HG03520 (cell line): ENCODE data around the gene NTN3.
"Not testable (repeated sequence)": the region's sequence is repeated elsewhere in the genome, so short reads cannot be mapped to it uniquely, and the experiment has no call there.

Experiments used
- ATAC-seq: cut with Tn5 transposase; IDR thresholded peaks from one replicate; pipeline ENCODE4 v1.9.1; 2021; ENCODE audit warnings: mild to moderate bottlenecking, moderate library complexity; ENCODE audit not compliant: unreplicated experiment

NTN3 gene

DNA sequence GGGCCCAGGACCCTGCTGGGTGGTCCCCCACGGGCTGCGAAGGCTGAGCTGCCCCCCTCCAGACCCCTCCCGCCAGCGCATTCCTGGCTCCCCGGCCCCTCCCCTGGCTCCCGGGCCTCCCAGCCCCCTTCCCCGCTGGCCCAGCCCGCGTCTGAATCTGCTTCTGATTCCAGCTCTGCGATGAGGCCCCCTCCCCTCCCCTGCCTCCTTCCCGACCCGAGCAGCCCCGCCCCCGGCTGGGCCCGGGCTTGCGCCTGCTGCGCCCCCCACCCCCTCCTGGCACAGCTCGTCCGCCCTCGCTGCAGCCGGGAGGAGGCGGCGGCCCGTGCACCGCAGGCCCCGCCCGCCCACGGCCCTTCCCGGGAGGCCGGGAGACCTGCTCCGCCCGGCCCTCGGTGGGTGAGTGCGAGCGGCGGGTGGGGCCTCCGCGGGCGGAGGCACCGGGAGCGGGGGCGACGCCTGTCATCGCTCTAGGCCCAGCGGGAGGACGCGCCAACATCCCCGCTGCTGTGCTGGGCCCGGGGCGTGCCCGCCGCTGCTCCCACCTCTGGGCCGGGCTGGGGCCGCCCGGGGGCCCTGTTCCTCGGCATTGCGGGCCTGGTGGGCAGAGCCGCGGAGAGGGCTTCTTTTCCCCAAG lies at the start of gene NTN3:
Gene NTN3, plus strand, starts transcription at position 282 of the 637 bp plus-strand sequence. CDS start 405 bp downstream, outside the sequence.
- ATAC-seq, result no peak

DNA sequence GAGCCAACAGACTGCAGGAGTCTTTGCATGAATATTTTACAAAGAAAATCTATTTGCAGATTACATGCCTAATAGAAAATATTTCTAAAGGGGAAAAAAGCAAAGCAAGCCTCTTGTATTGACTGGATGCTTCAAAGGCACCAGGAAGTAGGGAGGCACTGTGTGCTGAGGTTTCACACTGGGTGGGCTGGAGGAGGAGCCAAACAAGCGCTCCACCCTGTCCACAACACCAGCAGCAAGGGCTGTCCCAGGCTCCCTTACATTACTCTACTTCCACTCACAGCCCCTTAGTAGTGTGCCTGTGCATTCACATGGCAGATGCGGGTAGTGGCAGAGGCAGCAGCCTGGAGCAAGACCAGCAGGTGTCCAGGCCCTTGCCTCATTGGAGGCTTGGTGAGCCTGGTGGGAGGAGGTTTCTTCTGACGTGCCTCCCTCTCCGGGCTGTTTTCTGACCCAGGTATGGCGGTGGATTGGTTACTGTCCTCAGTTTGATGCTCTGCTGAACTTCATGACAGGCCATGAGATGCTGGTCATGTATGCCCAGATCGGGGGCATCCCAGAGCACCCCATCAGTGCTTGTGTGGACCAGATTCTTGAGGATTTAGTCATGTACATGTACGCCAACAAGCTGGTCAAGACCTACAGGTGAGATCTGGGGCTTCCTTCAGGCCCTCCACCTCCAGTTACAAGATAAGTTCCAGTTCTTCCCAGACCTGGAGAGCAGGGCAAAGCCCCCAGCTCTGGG lies 48.8 kb upstream of the NTN3 start:
- ATAC-seq, result no peak

DNA sequence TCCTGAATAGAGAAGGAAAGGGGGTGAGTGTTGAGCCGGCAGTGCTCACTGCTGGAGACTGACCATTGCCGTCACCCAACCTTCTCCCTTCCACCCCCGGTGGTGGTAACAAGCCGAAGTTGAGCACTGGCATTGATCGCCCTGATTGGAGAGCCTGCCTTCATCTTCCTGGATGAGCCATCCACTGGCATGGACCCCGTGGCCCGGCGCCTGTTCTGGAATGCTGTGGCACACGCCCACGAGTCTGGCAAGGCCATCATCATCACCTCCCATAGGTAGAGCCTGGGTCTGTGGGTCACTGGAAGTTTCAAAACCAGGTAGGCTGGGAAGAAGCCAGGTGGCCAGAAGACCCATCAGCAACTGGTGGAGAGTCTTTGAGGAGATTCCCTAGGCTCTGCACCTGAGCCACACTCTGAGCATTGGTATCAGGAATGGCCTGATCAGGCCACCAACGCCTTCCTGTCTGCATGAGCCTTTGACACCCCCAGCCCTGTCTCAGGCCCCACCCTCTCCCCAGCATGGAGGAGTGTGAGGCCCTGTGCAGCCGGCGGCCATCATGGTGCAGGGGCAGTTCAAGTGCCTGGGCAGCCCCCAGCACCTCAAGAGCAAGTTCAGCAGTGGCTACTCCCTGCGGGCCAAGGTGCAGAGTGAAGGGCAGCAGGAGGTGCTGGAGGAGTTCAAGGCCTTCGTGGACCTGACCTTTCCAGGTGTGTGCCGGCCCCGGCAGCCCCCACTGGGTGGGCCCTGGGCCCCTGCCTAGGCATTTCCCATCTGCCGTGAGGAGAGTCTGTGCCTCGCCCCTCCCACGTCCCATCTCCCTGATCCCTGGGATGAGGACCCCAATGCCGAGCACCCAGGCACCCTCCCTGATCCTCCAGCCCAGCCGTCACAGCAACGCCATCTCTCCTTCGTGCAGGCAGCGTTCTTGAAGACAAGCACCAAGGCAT lies 46.8 kb upstream of the NTN3 start:
- ATAC-seq, result no peak

DNA sequence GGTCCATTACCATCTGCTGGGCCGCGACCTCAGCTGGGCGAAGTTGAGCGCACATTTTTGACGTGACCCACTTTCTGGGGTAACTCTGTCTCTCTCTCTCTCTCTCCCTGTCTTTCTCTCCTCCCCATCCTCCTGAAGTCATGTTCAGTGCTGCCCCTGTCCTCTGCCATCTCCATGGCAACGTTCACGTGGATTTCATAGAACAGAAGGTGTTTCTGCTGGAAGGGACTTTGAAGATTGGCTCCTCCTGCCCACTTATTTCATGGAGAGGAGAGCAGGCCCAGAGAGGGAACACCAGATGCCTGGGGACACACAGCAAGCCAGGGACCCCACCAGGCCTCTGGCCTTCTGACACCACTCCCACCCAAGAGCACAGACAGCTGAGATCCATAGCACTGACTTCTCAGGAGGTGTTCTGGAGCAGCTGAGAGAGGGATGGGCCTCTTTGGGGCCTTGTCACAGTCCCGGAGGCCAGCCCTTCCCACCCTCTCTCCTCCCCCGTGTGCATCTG lies 46.0 kb upstream of the NTN3 start:
- ATAC-seq, result no peak

DNA sequence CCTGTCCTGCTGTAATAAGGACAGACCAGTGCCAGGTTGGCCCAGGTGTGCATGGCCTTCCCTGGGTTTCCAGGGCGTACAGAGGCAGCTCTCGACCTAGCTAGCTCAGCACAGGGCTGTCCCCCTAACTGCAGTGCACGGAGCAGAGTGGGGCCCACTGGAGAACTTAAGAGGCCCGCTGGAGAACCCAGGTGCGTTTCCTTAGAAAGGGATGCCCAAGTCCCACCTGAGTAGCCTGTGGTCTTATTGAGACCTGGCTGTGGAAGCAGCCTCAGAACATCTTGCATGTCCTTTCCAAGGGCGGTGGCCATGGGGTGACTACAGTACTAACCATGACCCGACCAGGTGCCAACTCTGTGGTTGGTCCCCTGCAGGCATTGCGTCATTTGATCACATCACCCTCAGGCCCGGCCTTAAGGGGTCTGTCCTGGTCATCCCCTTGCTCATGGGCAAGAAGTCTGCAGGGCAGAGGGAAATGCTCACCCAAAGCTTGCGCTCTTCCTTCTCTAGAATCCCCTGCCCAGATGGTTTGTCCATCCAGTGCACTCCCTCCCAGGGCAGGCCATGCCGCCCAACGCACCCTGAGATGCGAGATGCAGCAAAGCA lies 45.2 kb upstream of the NTN3 start:
- ATAC-seq, result no peak

DNA sequence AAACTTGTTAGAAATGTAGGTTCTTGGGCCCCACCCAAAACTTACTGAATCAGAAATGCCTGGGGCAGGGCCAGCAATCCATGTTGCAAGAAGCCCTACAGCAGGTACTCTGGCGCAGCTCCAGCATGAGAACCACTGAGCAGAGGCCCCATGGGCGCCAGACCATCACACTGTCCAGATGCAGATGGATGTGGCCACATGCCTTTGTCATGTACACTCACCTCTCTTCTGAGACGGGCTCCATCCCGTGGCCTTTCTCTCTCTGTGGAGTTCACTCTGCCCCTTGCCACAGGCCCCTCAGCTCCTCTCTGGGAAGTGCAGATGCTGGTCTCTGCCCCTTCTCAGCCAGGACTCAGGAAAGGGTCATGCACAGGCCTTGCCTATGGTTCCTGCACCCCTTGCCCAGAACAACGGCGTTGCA lies 44.1 kb upstream of the NTN3 start:
- no peak for ATAC-seq

DNA sequence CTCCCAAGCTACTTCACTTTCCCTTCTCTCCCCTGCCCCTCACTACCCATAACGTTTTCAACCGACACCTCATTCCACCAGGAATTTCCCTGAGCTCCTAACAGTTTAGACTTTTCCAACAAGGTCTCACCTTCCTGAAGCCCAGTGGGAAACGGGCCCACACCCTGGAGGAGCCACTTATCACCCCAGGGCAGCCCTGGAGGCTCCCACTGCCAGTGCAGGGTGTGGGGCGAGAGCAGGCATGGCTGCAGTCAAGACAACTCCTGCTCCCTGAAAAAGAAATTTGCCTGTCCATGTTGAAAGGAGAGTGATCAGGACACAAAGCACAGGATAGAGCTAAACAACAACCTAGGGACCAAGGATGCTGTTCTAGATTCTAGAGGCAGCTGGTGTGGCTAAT lies 43.6 kb upstream of the NTN3 start:
- no peak for ATAC-seq

DNA sequence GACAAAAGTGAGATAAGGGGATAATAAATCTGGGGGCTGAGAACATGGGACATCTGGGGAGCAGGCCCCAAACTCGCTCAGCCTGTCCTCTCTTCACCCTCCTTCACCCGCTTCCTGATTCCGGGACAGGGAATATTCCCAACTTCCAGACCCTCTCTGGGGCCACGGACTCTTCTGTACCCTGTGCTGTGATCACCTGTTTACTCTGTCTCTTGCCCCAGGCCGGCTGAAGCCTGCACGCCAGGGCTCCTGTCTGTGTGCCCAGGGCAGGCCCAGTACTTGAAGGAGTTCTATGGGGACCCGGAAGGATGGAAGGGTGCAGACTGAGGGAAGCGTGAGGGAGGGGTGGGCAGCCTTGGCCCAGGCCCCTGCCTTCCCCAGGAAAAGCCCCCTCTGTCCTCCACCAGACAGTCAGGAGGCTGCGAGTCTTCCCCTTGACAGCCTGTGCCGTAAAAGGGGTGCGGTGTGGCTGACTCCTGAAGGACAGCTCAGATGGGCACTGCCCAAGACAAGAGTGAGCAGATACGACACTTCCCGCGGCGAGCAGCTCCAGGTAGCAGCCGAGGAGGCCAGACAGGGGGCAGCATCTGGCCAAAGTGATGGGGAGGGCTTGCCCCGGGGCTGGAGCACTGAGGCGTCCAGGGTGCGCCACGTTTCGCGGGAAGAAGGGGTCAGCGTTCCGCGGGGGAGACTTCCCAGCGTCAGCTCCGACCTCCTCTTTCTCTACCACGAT lies 42.9 kb upstream of the NTN3 start:
- ATAC-seq, result no peak

DNA sequence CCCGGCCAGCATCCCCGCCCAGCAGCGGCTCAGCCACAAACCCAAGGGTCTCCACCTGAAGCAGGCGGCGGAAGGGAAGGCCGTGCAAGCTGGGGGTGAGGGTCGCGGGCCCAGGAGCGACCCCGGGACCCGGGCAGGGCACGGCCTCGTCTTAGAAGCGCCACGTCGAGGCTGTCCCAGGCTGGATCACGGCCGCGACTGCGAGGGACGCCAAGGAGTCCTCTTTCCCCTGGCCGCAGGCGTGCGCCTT lies 42.4 kb upstream of the NTN3 start:
- ATAC-seq, result no peak

DNA sequence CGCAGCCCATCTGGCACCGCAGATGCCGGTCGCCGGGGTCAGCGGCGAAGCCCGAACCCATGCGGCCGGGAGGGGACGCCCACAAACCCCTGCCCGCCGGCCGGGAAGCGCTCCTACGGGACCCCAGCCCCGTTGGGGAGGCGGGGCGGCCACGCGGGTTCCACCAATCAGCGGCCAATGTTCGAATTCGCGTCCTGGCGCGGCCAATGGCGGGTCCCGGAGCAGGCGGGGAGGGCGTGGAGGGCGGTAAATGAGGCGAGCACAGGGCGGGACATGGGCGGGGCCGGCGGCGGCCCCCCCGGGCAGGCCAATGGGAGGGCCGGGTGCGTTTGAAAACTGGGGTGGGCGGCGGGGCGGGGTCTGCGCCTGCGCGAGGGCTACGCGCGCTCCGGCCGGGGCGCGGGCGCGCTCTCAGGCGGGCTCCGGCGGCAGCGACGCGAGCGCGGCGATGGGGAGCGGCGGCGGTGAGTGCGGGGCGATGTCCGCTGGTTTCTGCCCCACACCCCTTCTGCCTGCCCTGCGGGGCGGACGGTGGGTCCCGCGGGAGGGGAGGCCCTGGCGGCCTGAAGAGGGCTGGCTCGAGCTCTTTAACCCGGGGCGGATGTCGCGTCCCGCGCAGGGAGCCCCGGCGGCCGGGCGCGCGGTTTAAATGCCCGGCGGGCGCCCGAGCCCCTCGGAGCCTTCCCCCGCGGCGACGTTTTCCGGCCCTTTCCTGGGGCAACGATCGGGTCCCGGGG lies 41.9 kb upstream of the NTN3 start, which contains the start of gene CCNF:
Gene CCNF, plus strand, starts transcription at position 414 of the 737 bp plus-strand sequence. Its CDS starts 35 bp downstream, at position 449.
- ATAC-seq, result peak; percentile 71

DNA sequence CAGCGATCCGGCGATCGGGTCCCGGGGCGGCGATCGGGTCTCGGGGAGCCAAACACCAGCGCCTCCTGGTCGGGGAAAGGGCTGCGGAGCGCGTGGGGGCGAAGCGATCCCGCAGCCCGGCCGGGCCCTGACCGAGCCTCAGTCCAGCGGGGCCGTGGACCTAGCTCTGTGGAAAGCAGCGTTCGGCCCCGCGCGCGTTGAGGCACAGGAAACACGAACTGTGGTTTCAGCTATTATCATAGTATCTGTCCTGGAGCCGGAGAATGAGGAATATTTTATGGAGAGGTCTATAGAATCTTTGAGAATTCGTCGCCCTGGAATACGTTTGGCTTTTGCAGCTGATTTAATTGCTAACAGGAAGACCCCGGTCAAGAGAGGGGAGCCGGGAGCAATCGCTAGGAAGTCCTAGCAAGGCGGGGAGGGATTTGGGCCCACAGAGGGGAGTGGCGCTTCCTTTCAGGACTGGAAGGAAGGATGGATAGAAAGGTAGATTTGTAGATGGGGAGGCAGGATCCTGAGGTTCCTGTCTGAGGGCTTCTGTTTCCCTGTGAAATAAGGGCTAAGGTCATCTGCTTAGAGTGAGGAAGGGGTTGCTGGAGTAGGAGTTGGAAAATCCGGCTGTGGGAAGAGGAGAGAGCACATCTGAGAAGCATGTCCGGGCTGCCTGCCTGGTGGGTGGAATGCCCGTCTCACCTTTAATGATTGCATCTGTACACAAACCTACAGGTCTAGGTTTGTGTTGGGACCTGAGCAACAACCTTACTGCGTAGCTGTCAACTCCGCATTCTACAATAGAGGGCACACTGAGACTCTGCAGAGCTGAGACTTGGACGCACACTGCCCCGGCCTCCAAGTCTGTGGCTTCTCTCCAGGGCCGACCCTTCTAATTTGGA lies 41.1 kb upstream of the NTN3 start:
- ATAC-seq, result peak; percentile 7

DNA sequence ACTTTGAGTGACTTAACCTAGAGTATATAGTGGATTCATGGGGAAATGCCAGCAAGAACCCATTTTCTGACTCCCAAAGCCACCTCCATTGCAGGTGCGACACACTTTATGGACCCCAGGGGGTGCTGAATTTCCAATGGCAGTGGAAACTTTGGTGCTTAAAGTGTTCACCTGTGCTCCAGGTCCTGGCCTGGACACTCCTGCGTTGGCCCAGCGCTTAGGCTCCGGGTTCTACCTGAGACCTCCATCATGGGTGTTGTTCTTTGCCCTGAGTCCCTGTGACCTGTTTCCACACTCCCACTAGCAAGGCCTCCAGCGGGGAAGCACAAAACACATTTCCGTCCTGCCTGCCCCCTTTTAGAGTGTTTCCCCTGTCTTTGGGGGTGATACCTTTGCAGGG lies 38.8 kb upstream of the NTN3 start:
- ATAC-seq, result no peak

DNA sequence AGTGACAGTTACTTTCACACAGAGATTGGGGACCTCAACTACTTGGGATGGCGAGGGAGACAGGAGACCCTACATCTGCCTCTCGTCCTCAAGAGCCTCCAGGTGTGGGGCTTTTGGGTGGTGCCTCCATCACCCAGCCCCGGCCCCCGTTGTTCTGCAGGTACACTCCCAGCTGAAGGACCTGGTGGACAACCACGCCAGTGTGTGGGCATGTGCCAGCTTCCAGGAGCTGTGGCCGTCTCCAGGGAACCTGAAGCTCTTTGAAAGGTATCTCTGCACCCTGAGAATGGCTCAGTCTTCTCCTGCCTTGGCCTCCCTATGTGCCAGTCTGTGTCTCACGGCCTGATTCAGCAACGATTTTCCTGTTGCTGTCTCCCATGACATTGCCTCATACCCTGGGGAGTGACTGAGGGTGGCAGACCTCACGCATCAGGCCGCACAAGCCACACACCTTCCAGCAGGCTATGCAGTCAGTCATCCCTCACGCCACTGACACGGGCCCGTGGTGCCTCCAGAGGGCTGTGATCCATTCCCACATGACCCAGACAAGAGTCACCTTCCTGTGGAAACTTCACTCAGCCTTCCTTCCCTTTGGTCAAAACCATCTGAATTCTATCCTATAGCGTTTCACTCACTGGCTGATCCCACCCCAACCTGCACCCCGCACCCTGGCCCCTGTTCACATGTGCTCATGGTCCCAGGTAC lies 38.1 kb upstream of the NTN3 start:
- ATAC-seq, result no peak

DNA sequence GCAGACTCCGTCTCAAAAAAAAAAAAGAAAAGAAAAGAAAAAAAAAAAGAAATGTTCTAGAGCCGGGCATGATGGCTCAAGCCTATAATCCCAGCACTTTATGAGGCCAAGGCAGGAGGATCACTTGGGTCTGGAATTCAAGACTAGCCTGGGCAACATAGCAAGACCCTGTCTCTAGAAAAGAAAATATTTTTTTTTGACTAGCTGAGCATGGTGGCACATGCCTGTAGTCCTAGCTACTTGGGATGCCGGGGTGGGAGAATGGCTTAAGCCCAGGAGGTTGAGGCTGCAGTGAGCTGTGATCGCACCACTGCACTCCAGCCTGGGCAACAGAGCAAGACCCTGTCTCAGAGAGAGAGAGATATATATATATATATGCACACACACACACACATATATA lies 35.9 kb upstream of the NTN3 start:
- not testable (repeated sequence) for ATAC-seq

DNA sequence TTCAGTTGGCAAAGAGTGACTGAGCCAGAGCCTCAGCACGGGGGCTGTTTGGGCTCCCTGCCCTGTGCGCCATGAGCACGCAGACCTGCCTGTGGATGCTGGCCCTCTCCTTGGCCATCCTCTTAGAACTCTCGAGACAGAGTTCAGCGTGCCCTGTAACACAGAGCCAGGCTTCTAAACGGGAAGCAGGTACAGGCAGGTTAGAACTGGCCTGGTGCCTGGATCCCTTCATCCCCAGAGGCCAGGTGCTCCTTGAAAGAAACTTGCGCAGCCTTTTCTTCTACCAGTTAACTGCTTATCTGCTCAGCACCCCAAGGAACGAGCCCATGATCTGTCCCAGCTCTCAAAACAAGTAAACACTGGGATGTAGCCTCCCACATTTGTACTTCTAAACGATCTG lies 35.0 kb upstream of the NTN3 start:
- ATAC-seq, result no peak

DNA sequence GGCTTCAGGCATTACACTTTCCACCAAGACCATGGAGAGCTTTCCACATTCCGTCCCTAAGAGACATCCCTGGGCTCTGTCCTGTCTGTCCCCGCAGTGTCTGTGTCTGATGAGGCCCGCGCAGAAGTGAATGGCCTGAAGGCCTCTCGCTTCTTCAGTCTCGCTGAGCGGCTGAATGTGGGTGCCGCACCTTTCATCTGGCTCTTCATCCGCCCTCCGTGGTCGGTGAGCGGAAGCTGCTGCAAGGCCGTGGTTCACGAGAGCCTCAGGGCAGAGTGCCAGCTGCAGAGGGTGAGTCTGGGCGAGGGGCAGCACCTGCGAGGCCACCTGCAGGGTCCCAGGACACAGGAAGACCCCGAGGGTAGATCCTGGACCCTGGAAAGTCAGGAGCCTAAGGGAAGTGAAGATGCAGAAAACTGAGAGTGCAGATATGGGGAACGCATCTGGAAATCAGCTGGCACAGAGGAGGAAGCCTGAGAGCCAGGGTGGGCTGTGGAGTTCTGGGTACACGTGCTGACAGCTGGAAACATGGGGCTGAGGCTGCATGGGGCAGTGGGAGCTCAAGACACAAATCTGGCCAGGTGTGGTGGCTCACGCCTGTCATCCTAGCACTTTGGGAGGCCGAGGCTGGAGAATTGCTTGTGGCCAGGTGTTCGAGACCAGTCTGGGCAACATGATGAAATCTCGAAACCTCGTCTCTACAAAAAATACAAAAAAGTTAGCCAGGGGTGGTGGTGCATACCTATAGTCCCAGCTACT lies 33.9 kb upstream of the NTN3 start:
- no peak for ATAC-seq

DNA sequence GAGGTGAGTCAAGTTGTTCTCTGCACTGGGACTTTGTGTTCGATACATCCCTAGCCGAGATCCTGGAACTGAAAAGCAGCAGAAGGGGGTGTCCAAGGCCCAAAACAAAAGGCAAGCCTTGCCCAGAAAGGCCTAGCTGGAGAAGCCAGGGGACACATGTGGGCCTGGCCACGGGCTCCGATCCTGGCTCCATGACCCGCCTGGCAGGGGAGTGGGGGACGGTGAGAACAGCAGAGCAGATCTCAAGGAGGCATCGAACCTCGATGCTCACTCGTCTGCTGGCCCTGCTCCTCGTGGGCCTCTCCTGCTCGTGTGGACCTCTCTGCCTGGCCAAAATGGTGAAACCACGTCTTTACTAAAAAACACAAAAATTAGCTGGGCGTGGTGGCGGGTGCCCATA lies 33.0 kb upstream of the NTN3 start:
- no peak for ATAC-seq
